GM19328 (cell line): Measurements from ENCODE around the gene TFDP2.

Experiments
- ATAC-seq: cut with Tn5 transposase; IDR thresholded peaks from one replicate; pipeline ENCODE4 v1.9.1; 2021; ENCODE audit warnings: mild to moderate bottlenecking, moderate library complexity; ENCODE audit not compliant: unreplicated experiment

Gene TFDP2

DNA sequence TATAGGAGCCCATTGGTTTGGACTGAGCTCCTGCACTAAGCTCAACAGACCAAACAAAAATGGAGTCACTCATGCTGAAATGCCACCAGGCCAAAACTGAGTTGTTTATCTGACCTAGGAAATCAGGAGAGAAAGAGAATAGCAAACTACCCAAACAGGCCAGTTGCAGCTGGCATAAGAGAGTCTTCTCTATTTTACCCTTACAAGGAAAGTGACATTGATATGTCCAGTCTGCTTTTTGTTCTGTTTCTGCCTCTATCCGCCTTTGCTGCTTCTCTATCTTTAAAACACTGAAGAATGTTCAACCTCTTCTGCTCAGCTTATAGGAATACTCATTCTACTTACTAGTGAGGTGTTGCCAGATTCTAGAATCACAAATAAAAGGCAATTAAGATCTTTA, 177.8 kb downstream of the TFDP2 start:
- no peak for ATAC-seq

GRCh38 chr3:141969711-141970110, 179.6 kb downstream of the TFDP2 start:
- ATAC-seq, result no peak

GRCh38 chr3:141965471-141965870, 183.9 kb downstream of the TFDP2 start:
- ATAC-seq, result no peak

GRCh38 chr3:141963301-141963700, 186.0 kb downstream of the TFDP2 start:
- ATAC-seq, result no peak

DNA sequence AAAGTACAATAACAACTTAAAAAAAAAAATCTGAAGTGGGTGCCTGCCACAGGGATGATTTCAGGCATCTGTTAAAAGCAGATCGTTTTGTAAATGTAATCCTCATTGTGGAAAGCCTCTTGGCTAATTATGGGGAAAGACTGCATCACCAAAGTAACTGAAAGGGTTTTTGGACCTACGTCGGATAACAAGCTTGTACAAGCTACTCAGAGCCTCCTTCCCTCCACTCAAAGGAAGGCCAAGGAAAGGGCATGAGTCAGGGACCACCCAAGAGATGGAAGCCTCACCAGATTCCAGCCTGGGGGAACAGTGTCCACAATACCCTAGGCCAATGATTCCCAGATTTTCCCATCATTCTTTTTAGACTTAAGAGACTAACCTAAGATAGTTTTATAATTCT, 188.6 kb downstream of the TFDP2 start:
- no peak for ATAC-seq

DNA sequence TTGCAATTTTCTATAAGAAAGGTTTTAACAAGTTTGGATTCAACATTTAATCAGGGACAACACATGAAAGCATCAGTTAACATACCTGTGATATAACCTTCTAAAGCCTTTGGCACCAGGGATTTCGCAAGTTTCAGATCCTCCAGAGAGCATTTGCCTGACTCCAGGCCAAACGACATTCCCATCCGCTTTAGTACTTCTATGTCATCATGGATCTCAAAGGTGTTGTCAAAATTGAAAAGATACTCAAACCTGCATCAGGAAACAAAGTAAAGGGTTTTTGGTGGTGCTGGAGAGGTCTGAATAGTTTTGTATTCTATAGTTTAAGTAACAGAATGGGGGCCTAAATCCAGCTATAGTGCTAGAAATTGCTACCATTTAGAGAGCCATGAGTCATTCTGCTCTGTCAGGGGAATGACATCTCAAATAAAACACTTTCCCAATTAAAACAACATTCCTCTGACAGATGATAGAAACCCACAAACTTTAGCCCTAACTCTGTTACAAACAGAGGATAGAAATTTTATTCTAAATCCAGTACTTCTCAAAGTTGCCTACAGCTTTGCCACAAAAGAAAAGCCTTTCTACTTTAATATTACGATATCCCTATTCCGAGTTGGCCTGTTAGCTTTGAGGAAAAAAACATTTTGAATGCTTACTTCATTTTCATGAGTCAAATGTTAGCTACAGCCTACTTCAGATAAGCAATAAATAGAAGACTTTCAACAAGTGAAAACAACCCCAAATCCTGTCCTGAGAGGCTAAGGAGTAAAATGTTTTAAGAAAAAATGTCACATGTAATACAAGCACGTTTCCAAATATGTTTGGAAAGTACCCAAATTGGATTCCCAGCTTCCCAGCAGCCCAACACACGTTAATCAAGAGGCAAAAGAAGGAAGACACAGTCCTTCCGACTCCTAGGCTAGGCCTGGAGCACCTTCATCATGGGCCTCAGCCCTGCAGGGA, 189.5 kb downstream of the TFDP2 start:
- ATAC-seq, result no peak

- ATAC-seq, result no peak
These were observed 194.2 kb downstream of the TFDP2 start for GRCh38 chr3:141955175-141955574.

GRCh38 chr3:141952611-141953010, 196.7 kb downstream of the TFDP2 start:
- ATAC-seq, result no peak

GRCh38 chr3:141950572-141951493, 198.5 kb downstream of the TFDP2 start:
- ATAC-seq, result no peak

DNA sequence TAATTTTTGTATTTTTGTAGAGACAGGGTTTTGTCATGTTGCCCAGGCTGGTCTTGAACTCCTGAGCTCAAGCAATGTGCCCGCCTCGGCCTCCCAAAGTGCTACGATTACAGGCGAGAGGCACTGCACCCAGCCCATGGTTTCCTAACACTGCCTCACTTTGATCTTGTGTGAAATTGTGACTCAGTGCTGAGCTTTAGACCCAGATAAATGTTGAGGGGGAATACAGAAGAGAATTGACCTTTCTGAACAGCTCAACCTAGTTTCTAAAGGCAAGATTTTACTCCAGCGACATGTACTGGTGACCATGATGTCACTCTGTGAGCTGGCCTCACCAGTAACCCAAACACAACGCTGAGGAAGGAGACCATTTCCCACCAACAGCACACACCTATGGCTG, 199.4 kb downstream of the TFDP2 start:
- ATAC-seq, result no peak

- no peak for ATAC-seq
These were observed 199.9 kb downstream of the TFDP2 start for GRCh38 chr3:141949399-141949798.

DNA sequence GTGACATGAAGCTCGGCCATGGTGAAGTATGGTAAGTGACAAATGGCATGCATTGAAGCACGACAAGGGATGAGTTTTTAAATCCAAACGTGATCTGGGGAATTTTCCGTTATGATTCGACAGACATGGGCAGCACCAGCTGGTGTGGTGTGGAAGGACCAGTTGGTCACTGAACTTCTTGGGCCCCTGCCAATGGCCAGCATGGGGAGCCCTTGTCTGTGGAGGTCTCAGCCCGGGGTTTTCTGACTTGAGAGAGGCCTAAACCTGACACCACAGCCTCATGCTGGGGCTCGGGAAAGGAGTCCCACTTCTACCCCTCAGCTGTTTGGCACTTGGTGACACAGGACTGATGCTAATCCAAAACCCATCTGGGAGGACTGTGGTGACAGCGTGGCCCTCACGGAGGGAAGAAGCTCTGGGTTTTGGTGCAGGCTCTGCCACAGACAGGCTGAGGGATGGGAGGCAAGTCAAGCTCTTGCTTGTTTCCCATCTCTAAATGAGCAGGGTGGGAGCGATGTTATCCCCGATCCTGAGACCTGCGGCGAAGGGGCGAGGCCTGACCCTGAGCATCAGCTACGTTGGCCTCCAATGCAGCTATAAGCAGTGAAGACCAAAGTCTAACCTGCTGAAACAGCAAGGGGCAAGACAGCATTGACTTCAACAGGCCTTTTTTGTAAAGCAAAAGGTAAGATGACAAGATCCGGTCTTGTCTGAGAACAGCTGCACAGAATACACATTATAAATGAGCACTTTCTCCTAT, 203.4 kb downstream of the TFDP2 start:
- ATAC-seq, result no peak

DNA sequence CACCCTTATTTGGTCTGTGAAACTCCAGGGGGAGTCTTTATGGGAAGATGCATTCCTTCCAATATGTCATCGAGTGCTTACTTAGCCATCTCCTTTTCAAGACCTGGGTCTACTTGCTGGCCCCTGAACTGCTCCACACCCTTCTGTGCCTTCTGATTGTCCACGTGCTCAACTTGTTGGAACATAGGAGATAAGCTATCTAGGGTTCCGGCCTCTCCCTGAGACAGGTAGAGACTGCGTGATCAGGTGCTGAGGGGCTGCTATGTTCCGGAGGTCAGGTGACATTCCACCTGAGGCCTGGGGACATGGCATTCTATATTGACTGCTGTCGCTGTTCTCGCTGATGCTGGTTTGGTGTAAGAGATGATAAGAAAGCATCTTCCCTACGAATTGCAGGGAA, 207.3 kb downstream of the TFDP2 start:
- no peak for ATAC-seq

- no peak for ATAC-seq
These were observed 208.3 kb downstream of the TFDP2 start for GRCh38 chr3:141941093-141941492.

- ATAC-seq, result no peak
These were observed 209.1 kb downstream of the TFDP2 start for GRCh38 chr3:141940194-141940776.

GRCh38 chr3:141939759-141940158, 209.6 kb downstream of the TFDP2 start:
- ATAC-seq, result no peak

DNA sequence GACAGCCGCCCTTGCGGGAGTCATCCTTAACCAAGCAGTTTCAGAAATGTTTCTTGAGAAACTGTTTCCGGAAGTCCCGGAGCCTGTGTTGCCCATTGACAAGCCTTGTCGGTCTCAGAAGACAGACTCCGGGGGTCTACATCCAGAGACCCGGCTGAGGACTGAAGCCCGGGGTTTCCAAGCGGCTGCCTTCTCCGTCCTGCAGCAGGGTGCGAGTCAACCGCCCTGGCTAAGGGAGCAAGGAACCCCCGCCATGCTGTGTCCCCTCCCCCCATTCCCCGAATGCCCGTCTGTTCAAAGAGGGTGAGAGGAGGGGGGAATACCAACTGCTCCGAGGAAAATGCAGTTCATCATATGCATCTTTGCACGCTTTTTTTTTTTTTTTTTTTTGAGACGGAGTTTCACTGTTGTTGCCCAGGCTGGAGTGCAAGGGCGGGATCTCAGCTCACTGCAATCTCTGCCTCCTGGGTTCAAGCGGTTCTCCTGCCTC, 211.3 kb downstream of the TFDP2 start:
- ATAC-seq, result no peak

DNA sequence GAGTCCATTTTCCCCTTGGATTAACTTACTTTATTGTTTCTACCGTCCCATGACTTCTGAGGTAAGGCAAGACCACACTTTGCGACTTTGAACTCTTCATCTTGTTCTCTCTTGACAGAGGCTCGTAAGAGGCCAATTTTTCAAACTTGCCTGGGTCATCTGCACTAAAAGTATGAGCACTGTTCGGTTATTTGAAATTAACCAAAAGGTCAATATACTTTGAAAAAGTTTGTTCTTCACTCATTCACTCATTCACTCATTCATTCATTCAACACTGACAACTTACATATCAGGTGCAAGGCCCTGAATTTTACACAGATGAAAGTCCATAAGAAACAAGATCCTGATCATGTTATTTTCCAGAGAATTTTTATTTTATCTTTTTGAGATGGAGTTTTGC, 215.0 kb downstream of the TFDP2 start:
- ATAC-seq, result no peak

DNA sequence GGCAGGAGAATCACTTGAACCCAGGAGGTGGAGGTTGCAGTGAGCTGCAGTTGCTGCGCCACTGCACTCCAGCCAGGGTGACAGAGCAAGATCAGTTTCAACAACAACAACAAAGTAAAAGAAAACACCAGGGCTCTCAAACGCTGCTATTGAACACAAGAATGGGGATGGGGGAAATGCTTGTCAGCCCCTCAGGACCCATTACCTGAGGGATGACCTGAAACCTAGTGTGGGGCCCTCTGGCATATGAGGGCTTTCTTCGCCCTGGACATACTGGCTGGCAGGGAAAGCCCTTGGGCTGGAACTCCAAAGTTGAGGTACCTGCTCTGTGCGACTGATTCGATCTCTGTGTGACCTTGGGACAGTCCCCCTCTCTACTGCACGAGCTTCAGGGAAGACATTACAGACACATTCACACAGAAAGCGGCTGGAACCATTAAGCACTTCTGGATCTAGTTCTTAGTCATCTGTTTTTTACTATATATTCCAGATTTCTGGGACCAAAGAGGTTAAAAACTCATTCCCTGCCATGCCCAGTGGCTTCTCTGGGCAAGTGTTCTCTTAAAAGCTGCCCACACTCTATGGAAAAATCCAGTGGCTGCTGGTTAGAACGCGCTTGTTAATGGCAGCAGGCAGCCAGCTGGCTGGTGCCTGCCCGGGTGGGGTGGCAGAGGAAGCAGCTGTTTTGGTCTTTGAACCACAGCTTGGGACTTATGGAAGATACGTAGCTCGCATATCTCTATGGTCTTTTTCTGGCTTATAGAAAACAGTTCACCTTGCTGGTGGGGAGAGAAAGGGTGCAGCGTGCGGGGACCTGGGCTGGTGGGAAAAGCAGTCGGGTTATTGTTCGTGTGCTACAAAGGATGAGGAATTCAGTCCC, 215.7 kb downstream of the TFDP2 start:
- no peak for ATAC-seq
